HepG2 (cell line): ENCODE measurements around the gene SH3BP2. TPM values are rescaled to one million over a fixed set of nuclear protein-coding genes. Genes with fewer than 3 reads are reported as not detected.

Source experiments
- CHD4 ChIP-seq: fragments of 200-600 bp; sonication (generic); IDR thresholded peaks from 2 replicates; pipeline ENCODE4 v1.7.0; 2017; ENCODE audit warnings: mild to moderate bottlenecking, low read length, borderline replicate concordance
- CSRNP2 ChIP-seq: sonication (generic); formaldehyde crosslinking; conservative IDR thresholded peaks from 2 replicates; pipeline ENCODE4 v1.8.0; 2022; ENCODE audit warnings: low read depth, missing genetic modification reagents
- ERF ChIP-seq: IDR thresholded peaks from 2 replicates; pipeline ENCODE4 v1.6.1; 2018; ENCODE audit warnings: missing biosample characterization, missing genetic modification reagents
- ETS1 ChIP-seq: sonication (generic); formaldehyde crosslinking; IDR thresholded peaks from 2 replicates; pipeline ENCODE4 v1.4.0; 2020; ENCODE audit warnings: missing genetic modification reagents
- GLMP ChIP-seq: sonication (generic); formaldehyde crosslinking; IDR thresholded peaks from 2 replicates; pipeline ENCODE4 v1.9.0; 2021; ENCODE audit warnings: missing genetic modification reagents, mild to moderate bottlenecking, borderline replicate concordance
- MED8 ChIP-seq: sonication (generic); formaldehyde crosslinking; IDR thresholded peaks from 2 replicates; pipeline ENCODE4 v1.8.1; 2023; ENCODE audit warnings: mild to moderate bottlenecking, missing genetic modification reagents; ENCODE audit not compliant: insufficient replicate concordance
- MXD4 ChIP-seq: IDR thresholded peaks from 2 replicates; pipeline ENCODE4 v1.6.1; 2016; ENCODE audit warnings: mild to moderate bottlenecking, missing biosample characterization, missing genetic modification reagents
- NFYB ChIP-seq: sonication (generic); formaldehyde crosslinking; IDR thresholded peaks from 2 replicates; pipeline ENCODE4 v1.4.0; 2020; ENCODE audit warnings: missing genetic modification reagents
- SALL1 ChIP-seq: sonication (generic); formaldehyde crosslinking; IDR thresholded peaks from 2 replicates; pipeline ENCODE4 v1.8.0; 2022; ENCODE audit warnings: mild to moderate bottlenecking, missing genetic modification reagents
- SP4 ChIP-seq: sonication (generic); formaldehyde crosslinking; IDR thresholded peaks from 2 replicates; pipeline ENCODE4 v1.8.1; 2023; ENCODE audit warnings: mild to moderate bottlenecking, missing genetic modification reagents
- SRSF1 ChIP-seq: fragments of 200-400 bp; formaldehyde crosslinking; optimal IDR thresholded peaks from 2 replicates; pipeline ENCODE3; 2017; ENCODE audit warnings: mild to moderate bottlenecking, low read depth, low read length, moderate library complexity
- SRSF9 ChIP-seq: fragments of 200-400 bp; formaldehyde crosslinking; IDR thresholded peaks from 2 replicates; pipeline ENCODE4 v1.6.1; 2018; ENCODE audit warnings: borderline replicate concordance, mild to moderate bottlenecking, low read depth, low read length; ENCODE audit not compliant: insufficient read depth, poor library complexity, severe bottlenecking
- SSRP1 ChIP-seq: IDR thresholded peaks from 2 replicates; pipeline ENCODE4 v1.6.1; 2016; ENCODE audit warnings: control low read depth
- TFAP4 ChIP-seq: sonication (generic); IDR thresholded peaks from 2 replicates; pipeline ENCODE4 v1.6.1; 2016; ENCODE audit warnings: low read depth, borderline replicate concordance
- TP53 ChIP-seq: sonication (generic); formaldehyde crosslinking; conservative IDR thresholded peaks from 2 replicates; pipeline ENCODE4 v1.4.0; 2020; ENCODE audit warnings: missing genetic modification reagents
- ZBTB20 ChIP-seq: sonication (generic); formaldehyde crosslinking; IDR thresholded peaks from 2 replicates; pipeline ENCODE4 v1.8.1; 2023; ENCODE audit warnings: missing genetic modification reagents, low read depth, mild to moderate bottlenecking, borderline replicate concordance
- ZBTB33 ChIP-seq: sonication (generic); formaldehyde crosslinking; IDR thresholded peaks from 2 replicates; pipeline ENCODE4 v1.4.0; 2020; ENCODE audit warnings: missing genetic modification reagents
- ZKSCAN8 ChIP-seq: IDR thresholded peaks from 2 replicates; pipeline ENCODE4 v1.6.1; 2016; ENCODE audit warnings: borderline replicate concordance, missing genetic modification reagents, missing compliant biosample characterization
- ZMYM3 ChIP-seq: sonication (generic); formaldehyde crosslinking; IDR thresholded peaks from 2 replicates; pipeline ENCODE4 v1.5.1; 2020; ENCODE audit warnings: mild to moderate bottlenecking, missing genetic modification reagents
- ZNF24 ChIP-seq: fragments of 450-650 bp; IDR thresholded peaks from 2 replicates; pipeline ENCODE4 v1.6.1; 2017; ENCODE audit warnings: antibody characterized with exemption, mild to moderate bottlenecking
- ZNF660 ChIP-seq: sonication (generic); formaldehyde crosslinking; IDR thresholded peaks from 2 replicates; pipeline ENCODE4 v1.5.1; 2020; ENCODE audit warnings: mild to moderate bottlenecking, low read depth, missing genetic modification reagents, borderline replicate concordance
- ZNF746 ChIP-seq: sonication (generic); formaldehyde crosslinking; IDR thresholded peaks from 2 replicates; pipeline ENCODE4 v1.8.0; 2022; ENCODE audit warnings: mild to moderate bottlenecking, missing genetic modification reagents
- ZNF747 ChIP-seq: sonication (generic); formaldehyde crosslinking; IDR thresholded peaks from 2 replicates; pipeline ENCODE4 v1.8.1; 2023; ENCODE audit warnings: missing genetic modification reagents, mild to moderate bottlenecking, borderline replicate concordance
- polyA plus RNA-seq, 8 experiments: library from polyadenylated mRNA; depleted of rRNA in 3 of 8; stranded (reverse) in 7 of 8; unstranded in 1 of 8; fragments of >200 nt; fragmentation: Illumina TruSeq in 4 of 8; extraction: Trizol in 4 of 8; gene quantifications; 2 replicates each; pipeline versions ENCODE4 v1.2.1 to v1.2.3, GENCODE V29; 2011 to 2016; ENCODE audit warnings: low read depth in 4 of 8, missing spikeins in 1 of 8, mixed read lengths in 1 of 8; ENCODE audit not compliant: insufficient read depth in 1 of 8
- total RNA-seq, 5 experiments: library from RNA; depleted of rRNA; stranded (reverse); fragments of >200 nt; fragmentation: Illumina TruSeq; extraction: Trizol; gene quantifications; 2 replicates each; pipeline ENCODE4 v1.2.3, GENCODE V29; 2016; ENCODE audit warnings: low read depth in 1 of 5

The SH3BP2 gene
- total and polyA plus RNA-seq, 2 of the 13 experiments (the other 11 are each of a cell fraction or from before 2014, with no cell fraction given) = 16.9 to 34.5 TPM

DNA sequence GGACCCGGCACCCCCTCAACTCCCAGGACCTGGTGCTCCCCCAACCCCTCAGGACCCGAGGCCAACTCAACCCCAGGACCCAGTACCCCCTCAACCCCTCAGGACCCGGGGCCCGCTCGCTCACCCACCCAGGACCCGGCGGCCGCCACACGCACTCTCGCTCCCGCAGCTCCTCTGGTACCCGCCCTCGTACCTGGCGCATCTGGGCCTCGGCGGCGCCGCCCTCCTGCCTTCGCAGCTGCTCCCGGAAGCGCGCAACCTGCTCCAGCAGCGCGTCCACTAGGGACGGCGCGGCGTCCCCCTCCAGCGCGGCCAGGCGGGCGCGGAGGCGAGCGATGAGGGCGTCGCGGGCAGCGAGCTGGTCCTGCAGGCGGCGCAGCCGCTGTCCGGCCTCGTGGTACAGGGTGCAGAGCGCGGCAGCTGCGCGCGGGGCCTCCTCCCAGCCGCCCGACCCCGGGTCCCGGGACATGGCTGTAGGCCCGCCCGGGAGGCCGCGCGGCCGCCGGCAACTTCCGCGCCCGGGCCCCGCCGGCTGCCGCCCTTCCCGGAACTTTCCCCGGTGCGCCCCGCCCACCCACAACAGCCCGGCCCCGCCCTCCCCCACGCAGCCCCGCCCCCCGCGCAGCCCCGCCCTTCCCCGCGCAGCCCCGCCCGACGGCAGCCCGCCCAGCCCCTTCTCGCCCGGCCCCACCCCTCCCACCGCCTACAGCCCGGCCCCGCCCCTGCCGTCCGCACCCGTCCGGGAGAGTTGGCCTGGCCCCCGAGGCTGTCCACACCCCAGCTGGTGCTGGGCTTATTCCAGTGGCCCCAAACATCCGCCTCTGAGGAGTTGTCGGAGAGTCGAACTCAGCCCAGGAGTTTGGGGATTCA lies 36.8 kb upstream of the SH3BP2 start, which contains the start of gene TNIP2 (continued):
- TF ChIP-seq CSRNP2 = no peak
- TF ChIP-seq ZNF747 (CRISPR knock-in tag) = no peak
- no peak for TF ChIP-seq ZNF660 (CRISPR knock-in tag)
- TF ChIP-seq ERF (CRISPR knock-in tag) = peak; percentile 35; the same call in 1 of the 2 replicates
- TF ChIP-seq TP53 (CRISPR knock-in tag) = no peak
- peak; percentile 88; the same call in 1 of the 2 replicates for TF ChIP-seq SP4 (CRISPR knock-in tag)
- TF ChIP-seq CHD4 = no peak
- no peak; the same call in 1 of the 2 replicates for TF ChIP-seq ZNF746
- TF ChIP-seq MED8 (CRISPR knock-in tag) = no peak
- TF ChIP-seq SALL1 = peak; percentile 68
- peak; percentile 79; the same call in 1 of the 2 replicates for TF ChIP-seq MXD4 (CRISPR knock-in tag)
- TF ChIP-seq ZMYM3 = no peak
- TF ChIP-seq ZBTB20 (CRISPR knock-in tag) = no peak
- TF ChIP-seq ZKSCAN8 (CRISPR knock-in tag) = no peak
- 0 out of 2 replicates have a peak, but pooled peaks have one; percentile 8 for TF ChIP-seq NFYB (CRISPR knock-in tag)
- TF ChIP-seq ZBTB33 (CRISPR knock-in tag) = no peak
- TF ChIP-seq SRSF1 = no peak
- no peak for TF ChIP-seq ZNF24
- TF ChIP-seq SSRP1 = no peak
- TF ChIP-seq SRSF9 = no peak
- TF ChIP-seq ETS1 (CRISPR knock-in tag) = no peak
- peak; percentile 40; the same call in 1 of the 2 replicates for TF ChIP-seq TFAP4
- TF ChIP-seq GLMP (CRISPR knock-in tag) = no peak
